Erythroblast (primary cell): ENCODE results near the gene SLC5A2.
A peak's percentile ranks its signal among the peaks of the same experiment; 100 is the strongest.

ENCODE experiments used
- DNase-seq, 2 experiments: peaks; one replicate each; lab custom pipeline; 2025; lab: John Stamatoyannopoulos, UW
- GATA1 ChIP-seq: IDR thresholded peaks from 2 replicates; pipeline ENCODE4 v1.6.1; 2011; ENCODE audit warnings: low read depth, mild to moderate bottlenecking, control low read depth, low read length, moderate library complexity
- POLR2A ChIP-seq: IDR thresholded peaks from 2 replicates; pipeline ENCODE4 v1.6.1; 2011; ENCODE audit warnings: mild to moderate bottlenecking, low read length

SLC5A2 gene

DNA sequence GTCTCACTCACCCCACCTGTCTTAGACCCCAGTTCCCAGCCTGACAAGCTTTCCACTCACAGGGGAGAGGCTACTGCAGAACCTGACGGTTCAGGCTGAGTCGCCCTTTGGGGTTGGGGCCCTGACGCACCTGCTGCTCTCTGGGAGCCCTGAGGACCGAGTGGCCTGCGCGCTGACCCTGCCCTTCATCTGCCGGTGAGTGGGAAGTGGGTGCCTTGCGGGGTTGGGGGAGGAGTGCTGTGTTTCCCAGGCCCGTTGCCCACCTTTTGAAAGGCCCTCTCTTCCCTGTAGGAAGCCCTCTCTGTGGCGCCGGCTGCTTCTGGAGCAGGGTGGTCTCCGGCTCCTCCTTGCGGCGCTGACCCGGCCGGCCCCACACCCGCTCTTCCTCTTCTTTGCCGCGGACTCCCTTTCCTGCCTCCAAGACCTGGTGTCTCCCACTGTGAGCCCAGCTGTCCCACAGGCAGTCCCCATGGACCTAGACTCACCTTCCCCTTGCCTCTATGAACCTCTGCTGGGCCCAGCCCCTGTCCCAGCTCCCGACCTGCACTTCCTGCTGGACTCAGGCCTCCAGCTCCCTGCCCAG, 17.0 kb upstream of the SLC5A2 start:
- TF ChIP-seq GATA1: no peak
- no peak for TF ChIP-seq POLR2A

DNA sequence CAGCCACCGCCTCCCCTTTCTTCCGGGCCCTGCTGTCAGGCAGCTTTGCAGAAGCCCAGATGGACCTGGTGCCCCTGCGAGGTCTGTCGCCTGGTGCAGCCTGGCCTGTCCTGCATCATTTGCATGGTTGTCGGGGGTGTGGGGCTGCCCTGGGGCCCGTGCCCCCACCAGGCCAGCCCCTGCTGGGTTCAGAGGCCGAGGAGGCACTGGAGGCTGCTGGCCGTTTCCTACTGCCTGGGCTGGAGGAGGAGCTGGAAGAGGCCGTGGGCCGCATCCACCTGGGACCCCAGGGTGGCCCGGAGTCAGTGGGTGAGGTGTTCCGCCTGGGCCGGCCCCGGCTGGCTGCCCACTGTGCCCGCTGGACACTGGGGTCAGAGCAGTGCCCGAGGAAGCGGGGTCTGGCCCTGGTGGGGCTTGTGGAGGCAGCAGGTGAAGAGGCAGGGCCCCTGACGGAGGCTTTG, 16.5 kb upstream of the SLC5A2 start:
- no peak for TF ChIP-seq POLR2A
- no peak for TF ChIP-seq GATA1

More for the DNA sequence above, 17.0 kb upstream of the SLC5A2 start:
- no peak for DNase-seq

DNA sequence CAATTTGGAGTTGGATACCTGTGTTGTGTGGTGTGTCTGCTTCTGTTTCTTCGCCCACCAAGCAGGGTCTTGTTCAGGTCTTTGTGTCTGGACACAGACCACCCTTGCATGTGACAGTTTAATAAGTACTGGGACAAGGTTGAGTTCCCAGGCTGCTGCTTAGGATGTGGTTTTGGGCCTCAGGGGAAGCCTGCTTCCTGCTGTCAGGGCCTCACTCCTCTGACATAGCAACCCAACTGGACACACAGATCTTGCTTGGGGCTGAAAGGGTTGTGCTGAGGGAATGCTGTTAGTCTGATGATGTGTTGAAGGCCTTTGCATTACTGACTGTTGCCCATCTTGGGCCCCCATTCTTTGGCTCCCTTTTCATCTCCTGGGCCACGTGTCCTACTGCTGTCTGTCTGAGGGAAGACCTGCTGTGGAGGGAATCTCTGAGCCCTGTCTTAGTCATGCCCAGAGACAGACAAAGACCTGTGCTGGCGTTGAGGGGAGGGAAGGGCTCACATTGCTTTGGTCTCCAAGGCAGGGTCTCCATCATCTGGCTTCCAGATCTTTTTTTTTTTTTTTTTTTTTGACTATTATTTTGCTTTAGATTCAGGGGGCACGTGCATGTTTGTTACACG, 15.7 kb upstream of the SLC5A2 start:
- DNase-seq: no peak
- TF ChIP-seq POLR2A (no peak), GATA1 (no peak)

More for the DNA sequence above, 16.5 kb upstream of the SLC5A2 start:
- DNase-seq: no peak

DNA sequence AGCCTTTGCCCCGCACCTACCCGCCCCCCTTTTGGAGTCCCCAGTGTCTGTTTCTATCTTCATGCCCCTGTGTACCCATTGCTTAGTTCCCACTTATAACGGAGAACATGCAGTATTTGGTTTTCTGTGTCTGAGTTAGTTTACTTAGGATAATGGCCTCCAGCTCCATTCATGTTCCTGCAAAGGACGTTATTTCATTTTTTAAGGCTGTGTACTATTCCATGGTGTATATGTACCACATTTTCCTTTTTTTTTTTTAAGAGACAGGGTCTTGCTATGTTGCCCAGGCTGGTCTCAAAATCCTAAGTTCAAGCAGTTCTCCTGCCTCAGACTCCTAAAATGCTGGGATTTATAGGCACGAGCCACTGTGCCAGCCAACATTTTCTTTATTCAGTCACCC, 15.1 kb upstream of the SLC5A2 start:
- DNase-seq: no peak
- TF ChIP-seq GATA1 (no peak), POLR2A (no peak)

DNA sequence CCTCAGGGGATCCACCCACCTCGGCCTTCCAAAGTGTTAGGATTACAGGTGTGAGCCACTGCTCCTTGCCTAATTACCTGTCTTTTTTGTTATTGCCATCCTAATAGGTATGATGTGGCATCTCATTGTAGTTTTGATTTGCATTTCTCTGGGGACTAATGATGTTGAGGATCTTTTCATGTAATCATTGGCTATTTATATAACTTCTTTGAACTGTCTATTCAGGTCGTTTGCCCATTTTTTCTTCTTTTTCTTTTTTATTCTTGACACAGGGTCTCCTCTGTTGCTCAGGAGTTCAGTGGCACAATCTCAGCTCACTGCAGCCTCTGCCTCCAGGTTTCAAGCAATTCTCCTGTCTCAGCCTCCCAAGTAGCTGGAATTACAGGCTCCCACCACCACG, 12.3 kb upstream of the SLC5A2 start:
- no peak for DNase-seq
- TF ChIP-seq POLR2A (no peak), GATA1 (no peak)

DNA sequence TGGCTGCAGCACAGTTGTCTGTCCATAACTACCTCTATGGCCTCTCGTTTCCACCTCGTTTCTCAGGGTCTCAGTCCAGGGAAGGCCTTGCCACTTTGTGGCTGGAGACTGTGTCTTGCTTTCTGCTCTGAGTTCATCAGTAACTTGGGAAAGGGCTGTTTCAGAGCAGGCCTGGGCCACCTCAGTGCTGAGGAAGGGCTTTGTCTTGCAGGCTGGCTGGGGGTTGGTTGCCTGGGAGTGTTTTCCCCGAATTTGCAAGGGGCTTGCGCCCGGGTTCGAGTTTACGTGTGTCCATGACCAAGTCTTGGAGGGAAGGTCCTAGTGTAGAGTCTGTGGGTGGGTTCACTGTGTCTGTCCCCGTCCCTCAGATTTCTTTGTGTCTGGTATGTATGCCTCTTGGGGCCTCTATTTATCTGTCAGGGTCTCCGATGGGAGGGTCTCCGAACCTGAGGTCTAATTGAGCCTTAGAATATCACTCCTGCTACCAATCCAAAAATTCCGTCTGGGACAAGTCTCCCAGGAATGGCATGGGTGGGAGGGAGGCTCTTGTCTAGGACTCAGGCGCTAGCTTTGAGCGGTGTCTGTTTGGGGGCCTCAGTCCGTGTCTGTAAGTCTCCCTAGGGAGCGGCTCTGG, 11.6 kb upstream of the SLC5A2 start:
- DNase-seq: no peak
- no peak for TF ChIP-seq POLR2A
- no peak for TF ChIP-seq GATA1

DNA sequence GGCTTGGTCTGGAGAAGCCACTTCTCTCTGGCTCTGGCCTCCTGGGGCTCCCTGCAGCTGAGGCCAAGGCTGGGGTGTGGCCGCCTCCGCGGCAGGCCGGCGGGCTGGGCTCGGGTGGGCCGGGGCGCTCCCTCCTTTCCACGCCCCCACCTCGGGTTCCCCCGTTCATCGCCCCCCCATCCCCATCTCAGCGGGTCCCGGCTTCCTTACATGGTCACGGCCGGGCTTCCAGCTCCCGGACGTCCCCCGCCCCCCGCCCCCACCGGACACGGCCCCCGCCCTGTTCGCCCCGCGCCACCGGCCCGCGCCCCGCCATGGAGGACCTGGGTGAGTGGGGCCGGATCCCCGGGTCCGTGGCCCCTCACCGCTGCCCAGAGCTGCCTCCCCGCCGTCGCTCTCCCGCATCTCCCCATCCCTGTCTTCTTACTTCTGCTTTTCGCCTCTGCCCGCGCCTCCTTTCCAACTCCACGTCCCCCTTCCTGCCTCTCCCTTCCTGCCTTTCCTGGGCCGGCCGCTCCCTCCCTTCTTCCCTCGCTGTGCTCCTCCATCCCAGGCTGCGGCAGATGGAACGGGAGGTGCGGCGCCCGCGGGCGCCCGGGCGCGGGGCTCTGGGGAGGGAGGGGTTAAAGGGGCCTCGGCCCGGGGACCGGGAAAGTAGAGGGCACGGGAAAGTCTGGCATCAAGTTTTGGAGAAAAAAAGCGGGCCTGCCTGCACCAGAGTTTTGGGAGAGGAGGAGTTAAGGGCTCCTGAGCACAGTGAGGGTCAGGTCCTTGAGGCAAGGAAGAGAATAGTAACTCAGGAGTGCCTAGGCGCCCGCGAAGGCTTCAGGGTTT, 10.8 kb upstream of the SLC5A2 start, which contains the start of gene TGFB1I1:
Gene TGFB1I1 (plus strand): TSS at position 278 of the 834 bp plus-strand sequence. CDS start 37 bp downstream, at position 315.
- no peak for TF ChIP-seq POLR2A
- no peak for TF ChIP-seq GATA1
- DNase-seq: peak in 1 of 2 experiments; percentile 66

- TF ChIP-seq POLR2A (no peak), GATA1 (no peak)
- peak; percentile 93 to 94 for DNase-seq
These were observed 10.2 kb upstream of the SLC5A2 start for GRCh38 chr16:31472709-31473203.

GRCh38 chr16:31473264-31473984, 9.5 kb upstream of the SLC5A2 start:
- TF ChIP-seq POLR2A (no peak), GATA1 (no peak)
- no peak for DNase-seq

DNA sequence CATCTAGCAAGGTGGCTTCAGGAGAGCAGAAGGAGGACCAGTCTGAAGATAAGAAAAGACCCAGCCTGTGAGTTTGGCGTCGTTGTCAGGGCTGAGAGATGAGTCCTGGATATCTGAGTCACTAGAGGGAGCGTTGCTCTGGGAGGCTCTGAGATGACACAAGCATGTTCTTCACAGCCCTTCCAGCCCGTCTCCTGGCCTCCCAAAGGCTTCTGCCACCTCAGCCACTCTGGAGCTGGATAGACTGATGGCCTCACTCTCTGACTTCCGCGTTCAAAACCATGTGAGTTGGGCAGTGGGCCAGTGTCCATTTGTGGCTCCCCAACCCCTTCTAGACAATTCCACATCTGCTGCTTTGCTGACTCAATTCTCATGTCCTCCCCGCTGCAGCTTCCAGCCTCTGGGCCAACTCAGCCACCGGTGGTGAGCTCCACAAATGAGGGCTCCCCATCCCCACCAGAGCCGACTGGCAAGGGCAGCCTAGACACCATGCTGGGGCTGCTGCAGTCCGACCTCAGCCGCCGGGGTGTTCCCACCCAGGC, 8.7 kb upstream of the SLC5A2 start:
- no peak for TF ChIP-seq GATA1
- no peak for TF ChIP-seq POLR2A
- peak in 1 of 2 experiments; percentile 80 for DNase-seq

GRCh38 chr16:31474773-31475738, 7.9 kb upstream of the SLC5A2 start:
- no peak for TF ChIP-seq POLR2A
- TF ChIP-seq GATA1: no peak
- DNase-seq: no peak
